ENCODE data around the gene G6PC3. TPM values are rescaled to one million over a fixed set of nuclear protein-coding genes. Genes with fewer than 3 reads are reported as not detected.

G6PC3 gene
- polyA plus RNA-seq, 1 of the 3 experiments (the other 2 are of a cell fraction): 166 TPM

GRCh38 chr17:44095647-44096496, 25.3 kb downstream of the G6PC3 start (continued):
- TF ChIP-seq NRF1 (IDR thresholded peaks at IDR 0.05; ENCODE audit: low read depth, low read length): no peak
- TF ChIP-seq CHD2 (IDR thresholded peaks at IDR 0.05; ENCODE audit: low read length, partially characterized antibody): peak; percentile 70
- TF ChIP-seq GATA2 (CRISPR knock-in tag; IDR thresholded peaks at IDR 0.05): no peak
- no peak for TF ChIP-seq ZBTB33 (IDR thresholded peaks at IDR 0.05; ENCODE audit: borderline replicate concordance, low read depth)
- TF ChIP-seq RXRA (IDR thresholded peaks at IDR 0.05; ENCODE audit: borderline replicate concordance, low read depth): no peak
- TF ChIP-seq SMC3 (IDR thresholded peaks at IDR 0.05; ENCODE audit: low read depth, low read length): peak; percentile 33; the same call in 1 of the 2 replicates
- no peak for TF ChIP-seq YY1 (IDR thresholded peaks at IDR 0.05; ENCODE audit: low read depth)
- TF ChIP-seq GABPA (IDR thresholded peaks at IDR 0.05; ENCODE audit: low read depth): peak; percentile 66
- 0 out of 2 replicates have a peak, but pooled peaks have one; percentile 22 for TF ChIP-seq MAX (IDR thresholded peaks at IDR 0.05; ENCODE audit: low read depth)
- peak; percentile 58 for TF ChIP-seq TAF1 (IDR thresholded peaks at IDR 0.05; ENCODE audit: borderline replicate concordance, low read depth, low read length)
- TF ChIP-seq RFX5 (IDR thresholded peaks at IDR 0.05; ENCODE audit: low read length): no peak
- TF ChIP-seq, protein P1, sequence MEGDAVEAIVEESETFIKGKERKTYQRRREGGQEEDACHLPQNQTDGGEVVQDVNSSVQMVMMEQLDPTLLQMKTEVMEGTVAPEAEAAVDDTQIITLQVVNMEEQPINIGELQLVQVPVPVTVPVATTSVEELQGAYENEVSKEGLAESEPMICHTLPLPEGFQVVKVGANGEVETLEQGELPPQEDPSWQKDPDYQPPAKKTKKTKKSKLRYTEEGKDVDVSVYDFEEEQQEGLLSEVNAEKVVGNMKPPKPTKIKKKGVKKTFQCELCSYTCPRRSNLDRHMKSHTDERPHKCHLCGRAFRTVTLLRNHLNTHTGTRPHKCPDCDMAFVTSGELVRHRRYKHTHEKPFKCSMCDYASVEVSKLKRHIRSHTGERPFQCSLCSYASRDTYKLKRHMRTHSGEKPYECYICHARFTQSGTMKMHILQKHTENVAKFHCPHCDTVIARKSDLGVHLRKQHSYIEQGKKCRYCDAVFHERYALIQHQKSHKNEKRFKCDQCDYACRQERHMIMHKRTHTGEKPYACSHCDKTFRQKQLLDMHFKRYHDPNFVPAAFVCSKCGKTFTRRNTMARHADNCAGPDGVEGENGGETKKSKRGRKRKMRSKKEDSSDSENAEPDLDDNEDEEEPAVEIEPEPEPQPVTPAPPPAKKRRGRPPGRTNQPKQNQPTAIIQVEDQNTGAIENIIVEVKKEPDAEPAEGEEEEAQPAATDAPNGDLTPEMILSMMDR (IDR thresholded peaks at IDR 0.05): peak; percentile 33; the same call in 1 of the 2 replicates
- TF ChIP-seq MEF2A (IDR thresholded peaks at IDR 0.05; ENCODE audit: borderline replicate concordance, low read depth): no peak
- TF ChIP-seq TCF12 (IDR thresholded peaks at IDR 0.05): peak; percentile 57; the same call in 1 of the 2 replicates
- no peak for TF ChIP-seq MXI1 (IDR thresholded peaks at IDR 0.05; ENCODE audit: low read depth, low read length)
- TF ChIP-seq FOXJ3 (CRISPR knock-in tag; IDR thresholded peaks at IDR 0.05): no peak
- TF ChIP-seq, protein P2, sequence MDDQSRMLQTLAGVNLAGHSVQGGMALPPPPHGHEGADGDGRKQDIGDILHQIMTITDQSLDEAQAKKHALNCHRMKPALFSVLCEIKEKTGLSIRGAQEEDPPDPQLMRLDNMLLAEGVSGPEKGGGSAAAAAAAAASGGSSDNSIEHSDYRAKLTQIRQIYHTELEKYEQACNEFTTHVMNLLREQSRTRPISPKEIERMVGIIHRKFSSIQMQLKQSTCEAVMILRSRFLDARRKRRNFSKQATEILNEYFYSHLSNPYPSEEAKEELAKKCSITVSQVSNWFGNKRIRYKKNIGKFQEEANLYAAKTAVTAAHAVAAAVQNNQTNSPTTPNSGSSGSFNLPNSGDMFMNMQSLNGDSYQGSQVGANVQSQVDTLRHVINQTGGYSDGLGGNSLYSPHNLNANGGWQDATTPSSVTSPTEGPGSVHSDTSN (IDR thresholded peaks at IDR 0.05): 0 out of 2 replicates have a peak, but pooled peaks have one; percentile 26
- no peak for TF ChIP-seq RCOR1 (IDR thresholded peaks at IDR 0.05; ENCODE audit: low read length)
